GM18867 (cell line): ENCODE results near the gene TOP1.
A peak's percentile ranks its signal among the peaks of the same experiment; 100 is the strongest.

Experiments used
- ATAC-seq: cut with Tn5 transposase; IDR thresholded peaks from one replicate; pipeline ENCODE4 v1.9.1; 2021; ENCODE audit warnings: mild to moderate bottlenecking, moderate library complexity; ENCODE audit not compliant: unreplicated experiment

The TOP1 gene

DNA sequence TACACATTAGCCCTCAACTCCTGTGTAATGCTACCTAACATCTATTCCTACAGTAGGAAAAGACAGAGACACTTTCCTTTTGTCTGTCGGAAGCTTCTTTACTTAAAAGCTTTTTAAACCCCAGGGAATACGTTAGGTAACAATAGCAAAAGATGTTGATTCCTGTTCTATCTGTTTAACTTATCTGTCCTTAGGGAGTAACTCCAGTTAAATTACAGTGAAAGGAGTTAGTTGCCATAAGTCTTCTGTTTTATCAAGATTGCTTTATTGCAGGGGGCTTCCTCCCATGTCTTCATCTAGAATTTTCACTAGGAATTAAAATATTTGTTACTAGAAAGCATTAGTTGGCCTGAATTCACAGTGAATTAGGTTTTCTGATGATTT is 26.2 kb downstream of the TOP1 start:
- ATAC-seq, result no peak

DNA sequence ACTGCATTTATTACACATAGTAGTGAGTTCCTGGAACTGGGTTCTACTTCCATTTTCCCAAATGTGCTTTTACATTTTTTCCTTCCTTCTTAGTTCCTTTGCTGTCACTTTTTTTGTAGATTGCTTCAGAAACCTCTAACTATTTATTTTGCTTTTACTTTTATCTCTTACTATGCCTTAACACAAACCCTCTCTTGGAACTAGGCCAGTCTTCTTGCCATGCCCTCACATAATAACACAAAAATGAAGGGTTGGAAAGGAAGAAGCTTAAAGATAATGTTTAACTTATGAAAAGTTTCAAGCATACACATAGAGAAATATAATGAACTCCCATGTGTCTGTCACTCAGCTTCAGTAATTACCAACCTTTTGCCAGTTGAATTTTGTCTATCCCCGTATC is 27.1 kb downstream of the TOP1 start:
- no peak for ATAC-seq

DNA sequence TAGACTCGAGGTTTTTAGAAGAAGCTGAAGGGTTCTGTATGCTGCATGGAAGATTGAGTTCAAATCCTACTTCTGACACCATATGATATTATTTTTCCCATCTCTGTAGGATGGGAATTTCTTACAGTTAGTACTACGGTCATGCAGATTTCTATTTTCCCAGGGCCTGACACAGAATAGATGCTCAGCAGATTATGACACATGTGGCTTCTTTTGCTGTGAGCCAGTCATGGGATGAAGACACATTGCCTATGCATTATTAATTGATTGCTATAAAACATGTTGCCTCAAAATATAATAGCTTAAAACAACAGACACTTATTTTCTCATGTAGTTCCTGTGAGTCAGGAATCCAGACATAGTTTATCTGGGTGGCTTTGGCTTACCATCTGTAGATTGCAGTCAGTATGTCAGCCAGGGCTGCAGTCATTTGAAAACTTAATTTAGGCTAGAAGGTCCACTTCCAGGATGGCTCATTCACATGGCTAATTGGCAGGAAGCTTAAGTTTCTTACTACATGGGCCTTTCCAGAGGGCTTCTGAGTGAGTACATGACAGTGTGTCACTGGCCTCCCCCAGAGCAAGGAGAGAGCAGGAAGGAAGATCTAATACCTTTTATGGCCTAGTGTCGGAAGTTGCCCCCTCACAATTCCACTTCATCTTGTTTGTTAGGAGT is 29.5 kb downstream of the TOP1 start:
- ATAC-seq, result no peak

DNA sequence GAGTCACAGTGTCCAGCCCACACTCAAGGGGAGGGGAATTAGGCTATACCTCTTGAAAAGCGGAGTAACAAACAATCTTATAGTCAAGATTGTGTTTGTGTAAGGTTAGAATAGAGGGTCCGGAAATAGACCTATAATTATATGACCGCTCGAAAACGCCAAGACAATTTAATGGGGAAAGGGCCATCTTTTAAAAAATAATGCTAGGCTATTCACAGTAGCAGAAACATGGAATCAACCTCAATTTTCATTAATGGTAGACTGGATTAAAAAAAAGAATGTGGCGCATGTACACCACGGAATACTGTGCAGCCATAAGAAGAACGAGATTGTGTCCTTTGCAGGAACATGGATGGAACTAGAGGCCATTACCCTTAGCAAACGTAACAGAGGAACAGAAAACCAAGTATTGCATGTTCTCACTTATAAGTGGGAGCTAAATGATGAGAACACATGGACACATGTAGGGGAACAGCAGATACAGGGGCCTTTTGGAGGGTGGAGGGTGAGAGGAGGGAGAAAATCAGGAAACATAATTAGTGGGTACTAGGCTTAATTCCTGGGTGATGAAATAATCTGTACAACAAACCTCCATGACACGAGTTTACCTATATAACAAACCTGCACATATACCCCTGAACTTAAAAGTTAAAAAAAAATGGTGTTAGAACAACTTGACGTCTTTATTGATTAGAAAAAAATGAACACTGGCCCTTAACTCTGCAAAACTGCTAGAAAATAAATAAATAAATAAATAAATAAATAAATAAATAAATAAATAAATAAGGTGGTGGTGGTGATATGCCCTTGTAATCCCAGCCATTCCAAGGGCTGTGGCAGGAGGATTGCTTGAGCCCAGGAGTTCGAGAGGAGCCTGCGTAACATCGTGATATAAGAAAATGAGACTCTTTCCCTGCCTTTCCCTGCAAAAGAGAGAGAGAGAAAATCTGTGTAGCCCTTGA is 30.3 kb downstream of the TOP1 start:
- no peak for ATAC-seq

DNA sequence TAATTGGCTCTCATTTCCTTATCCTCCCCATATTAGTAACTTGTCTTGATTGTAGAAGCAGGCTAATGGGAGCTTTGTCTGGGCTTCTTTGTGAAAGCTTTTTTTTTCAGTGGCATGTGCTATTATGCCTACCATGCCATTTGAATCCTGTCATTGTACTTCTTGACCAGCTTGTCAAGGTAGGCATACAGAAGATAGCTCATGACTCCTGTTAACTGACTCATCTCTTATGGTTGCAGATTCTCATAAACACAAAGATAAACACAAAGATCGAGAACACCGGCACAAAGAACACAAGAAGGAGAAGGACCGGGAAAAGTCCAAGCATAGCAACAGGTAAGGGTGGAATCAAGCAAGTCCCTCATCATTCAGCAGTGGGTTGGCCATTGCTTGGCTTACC is 32.5 kb downstream of the TOP1 start:
- ATAC-seq, result no peak

DNA sequence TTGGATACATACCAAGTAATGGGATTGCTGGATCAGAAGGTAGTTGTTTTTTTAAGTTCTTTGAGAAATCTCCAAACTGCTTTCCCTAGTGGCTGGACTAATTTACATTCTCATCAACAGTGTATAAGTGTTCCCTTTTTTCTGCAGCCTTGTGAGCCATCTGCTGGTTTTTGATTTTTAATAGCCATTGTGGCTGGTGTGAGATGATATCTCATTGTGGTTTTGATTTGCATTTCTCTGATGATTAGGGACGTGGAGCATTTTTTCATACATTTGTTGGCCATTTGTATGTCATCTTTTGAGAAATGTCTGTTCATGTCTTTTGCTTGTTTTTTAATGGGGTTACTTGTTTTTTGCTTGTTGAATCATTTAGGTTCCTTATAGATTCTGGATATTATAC is 34.8 kb downstream of the TOP1 start:
- no peak for ATAC-seq

DNA sequence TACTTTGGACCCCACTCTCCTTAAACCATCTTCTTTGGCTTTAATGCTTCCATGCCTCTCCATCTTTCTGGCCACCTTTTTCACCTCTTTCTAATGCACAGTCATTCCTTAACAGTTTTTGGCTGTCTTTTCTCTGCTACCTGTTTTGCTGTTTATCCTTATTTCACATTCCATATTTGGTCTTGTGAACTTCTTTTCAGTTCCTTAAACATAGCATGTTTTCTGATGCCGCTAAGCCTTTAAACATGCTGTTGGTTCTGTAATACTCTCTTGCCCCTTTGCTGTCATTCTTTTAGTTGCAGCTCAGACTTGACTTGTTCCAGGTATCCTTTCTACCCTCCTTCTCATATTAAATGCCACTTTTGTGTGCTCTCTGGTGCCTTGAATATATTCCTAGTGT is 35.8 kb downstream of the TOP1 start:
- peak; percentile 58 for ATAC-seq

DNA sequence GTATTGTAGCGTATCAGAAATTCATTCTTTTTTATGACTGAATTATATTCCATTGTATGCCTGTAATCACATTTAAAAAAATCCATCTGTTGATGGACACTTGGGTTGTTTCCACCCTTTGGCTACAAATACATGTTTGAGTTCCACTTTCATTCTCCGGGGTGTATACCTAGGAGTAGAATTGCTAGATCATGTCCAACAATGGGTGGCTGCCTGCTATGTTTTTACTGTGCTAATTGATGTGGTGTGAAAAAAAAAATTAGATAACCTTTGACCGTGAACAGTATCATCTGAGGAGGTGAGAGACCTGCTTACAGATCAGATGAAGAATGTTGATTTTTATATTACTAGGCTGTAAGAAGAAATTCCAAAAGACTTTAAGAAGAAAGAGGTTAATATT is 37.1 kb downstream of the TOP1 start:
- ATAC-seq, result no peak

DNA sequence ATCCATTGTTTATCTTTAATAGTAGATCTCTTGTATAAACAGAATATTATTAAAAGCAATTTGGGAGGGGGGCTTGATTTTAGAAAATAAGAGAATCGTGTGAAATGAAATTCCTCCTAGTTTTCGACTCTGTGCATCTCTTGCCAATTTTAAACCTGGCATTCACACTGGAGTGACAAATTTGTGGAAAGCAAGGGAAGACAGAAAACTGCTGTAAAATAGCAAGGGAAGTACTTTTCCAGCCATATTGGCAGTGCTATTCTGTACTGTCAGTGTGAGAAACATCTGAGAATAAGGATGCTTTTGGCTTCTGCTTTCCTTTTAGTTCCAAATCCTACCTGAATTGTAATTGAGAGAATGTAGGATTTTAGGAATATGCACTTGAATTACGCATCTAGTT is 40.2 kb downstream of the TOP1 start:
- ATAC-seq, result no peak

DNA sequence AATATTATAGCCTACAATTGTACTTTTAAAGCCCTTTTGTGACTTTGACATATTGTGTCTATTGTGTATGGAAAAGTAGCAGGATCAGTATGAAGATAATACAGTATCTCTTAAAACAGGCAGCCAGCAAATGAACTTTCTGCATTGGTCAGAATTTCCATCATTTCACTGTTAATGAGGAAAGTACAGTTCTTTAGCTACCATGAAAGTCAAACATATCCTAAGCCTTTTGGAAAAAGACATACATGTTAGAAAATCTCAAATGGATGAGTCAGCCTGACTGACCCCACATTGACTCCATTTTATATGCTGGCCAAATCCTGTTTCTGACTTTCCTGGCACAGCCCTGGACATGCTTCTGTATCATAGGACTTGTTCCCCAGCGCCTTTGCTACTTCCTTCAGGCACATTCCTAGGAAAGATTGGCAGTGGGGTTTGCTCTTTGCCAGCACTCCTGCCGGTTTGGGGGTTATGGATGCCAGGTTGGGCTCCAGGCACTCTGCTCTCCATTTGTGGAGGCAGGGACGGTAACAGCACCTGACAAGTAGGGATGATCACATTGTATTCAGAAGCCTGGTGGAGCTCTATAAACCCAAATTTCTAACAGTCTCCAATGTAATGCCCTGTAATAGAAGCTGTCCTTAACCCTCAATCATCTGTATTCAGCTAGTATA is 43.7 kb downstream of the TOP1 start:
- ATAC-seq, result no peak

DNA sequence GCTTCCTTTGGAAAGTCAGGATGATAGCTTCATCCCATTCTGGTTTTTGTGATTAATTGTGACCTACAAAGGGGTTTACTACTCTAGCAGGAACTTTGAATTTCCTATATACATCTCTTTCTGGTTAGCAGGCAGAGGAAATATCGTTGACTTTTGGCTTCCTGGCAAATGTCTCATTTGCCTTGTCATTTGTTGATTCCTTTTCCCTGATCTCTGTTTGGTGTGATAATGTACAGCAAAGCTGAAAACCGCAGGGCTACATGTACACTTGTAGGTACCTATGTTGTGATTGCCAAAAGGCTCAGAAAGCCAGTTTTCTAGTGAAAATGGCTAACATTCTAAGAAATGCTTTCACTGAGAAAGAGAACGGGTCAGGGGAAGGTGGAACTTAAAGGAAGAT is 44.3 kb downstream of the TOP1 start:
- no peak for ATAC-seq

DNA sequence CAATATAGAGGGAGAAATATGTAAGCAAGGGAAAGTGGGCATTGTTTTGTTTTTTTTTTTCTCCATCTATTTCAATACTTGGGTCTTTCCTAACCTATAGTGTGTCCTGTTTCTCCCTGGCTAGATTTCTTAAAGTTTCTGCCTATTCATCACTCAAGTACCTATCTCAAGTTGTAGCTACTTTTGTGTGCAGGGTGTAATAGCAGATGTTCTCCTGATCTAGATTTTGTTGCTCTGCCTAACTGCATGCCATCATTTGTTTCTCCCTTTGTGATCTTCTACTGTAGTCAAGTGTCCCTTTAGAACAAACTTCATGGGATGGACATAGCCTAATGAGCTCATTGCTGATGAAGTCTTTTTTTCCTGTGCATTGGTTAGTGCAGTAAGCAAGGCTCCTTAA is 45.8 kb downstream of the TOP1 start:
- no peak for ATAC-seq

DNA sequence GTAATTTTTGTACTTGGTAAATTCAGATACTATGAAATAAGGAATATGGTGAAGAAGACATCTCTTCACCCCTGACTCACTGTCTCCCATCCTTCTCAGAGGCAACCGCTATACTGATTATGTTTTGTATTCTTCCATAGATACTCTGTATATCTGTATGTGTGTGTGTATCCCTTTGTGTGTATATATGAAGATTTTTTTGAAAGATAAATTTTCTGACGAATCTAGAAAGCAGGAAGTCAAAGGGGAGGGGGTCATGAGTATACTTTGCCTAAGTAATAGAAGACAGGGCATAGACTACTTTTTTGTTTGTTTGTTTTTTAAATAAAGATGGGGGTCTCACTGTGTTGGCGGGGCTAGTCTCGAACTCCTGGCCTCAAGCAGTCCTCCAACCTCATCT is 48.2 kb downstream of the TOP1 start:
- no peak for ATAC-seq

DNA sequence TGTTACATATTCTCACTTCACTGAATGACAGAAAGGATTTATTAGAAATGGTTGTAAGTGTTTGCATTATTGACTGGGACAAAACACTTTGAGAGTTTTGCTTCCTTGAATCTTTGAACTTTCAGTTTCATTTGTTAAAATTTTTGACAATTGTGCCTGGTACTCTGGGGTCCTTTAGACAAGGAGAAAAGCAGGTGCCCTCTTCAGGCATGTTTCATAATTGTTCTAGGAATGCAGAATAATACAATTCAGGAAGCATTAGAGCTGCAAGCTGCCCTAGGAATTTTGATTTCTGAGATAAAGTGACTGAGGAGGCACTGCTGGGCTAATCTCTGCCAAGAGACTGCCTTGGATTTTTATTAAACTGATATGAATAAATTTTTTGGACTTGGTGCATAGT is 49.7 kb downstream of the TOP1 start:
- no peak for ATAC-seq

DNA sequence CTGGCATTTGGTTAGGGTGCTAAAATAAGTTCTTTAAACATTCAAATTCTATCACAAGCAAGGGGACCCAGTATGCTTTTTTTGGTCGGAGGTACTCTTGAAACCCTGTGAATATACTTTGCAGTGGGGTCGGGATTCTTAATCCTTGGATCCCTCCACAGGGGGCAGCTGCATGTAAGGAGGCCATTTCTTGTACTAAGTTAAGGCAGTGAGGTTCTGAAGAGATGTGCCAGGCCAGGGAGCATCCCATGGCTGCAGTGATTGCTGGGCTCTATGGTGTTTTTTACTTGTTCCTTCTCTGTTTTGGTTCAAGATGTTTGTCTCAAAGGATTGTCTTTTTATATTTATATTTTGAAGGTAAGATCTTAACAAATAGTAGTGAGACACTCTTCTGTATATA is 50.4 kb downstream of the TOP1 start:
- ATAC-seq, result no peak

DNA sequence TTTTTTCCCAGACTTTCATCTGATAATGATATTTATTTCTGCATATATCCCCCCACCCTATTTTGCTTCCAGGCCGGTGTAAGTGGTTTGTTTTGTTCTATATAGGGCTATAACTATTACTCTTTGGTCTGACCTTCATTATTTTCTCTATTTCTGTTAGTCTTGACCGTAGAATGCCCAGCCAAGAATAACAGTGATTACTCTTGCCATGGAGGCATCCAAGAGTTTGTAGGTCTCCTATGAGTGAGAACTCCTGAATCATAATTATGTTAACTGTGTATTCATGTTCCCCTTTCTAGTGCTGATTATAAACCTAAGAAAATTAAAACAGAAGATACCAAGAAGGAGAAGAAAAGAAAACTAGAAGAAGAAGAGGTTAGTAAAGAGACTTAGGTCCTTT is 52.2 kb downstream of the TOP1 start:
- no peak for ATAC-seq

DNA sequence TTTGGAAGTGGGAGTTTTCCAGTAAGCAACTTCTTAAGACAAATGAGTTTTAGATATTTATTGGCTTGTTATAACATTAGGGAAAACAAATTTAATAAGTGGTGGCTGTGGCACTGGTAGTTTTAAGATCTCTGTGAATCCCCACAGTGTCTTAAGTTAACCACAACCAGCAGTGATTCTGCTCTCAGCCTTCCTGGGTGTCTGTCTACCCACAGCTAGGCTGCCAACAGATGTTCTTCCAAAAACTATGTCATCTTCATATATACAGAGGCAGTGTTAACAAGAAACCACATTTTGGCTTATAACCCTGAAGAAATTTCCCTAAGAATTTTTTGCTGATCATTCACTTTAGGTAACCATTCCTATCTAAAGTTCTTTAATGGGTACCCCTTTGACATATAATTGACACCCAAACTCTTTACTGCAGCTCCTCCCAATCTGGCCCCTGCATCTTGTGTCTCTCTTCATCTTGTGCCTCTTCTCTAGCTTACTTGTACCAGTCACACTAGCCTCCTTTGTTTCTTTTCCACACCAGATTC is 52.7 kb downstream of the TOP1 start:
- no peak for ATAC-seq

DNA sequence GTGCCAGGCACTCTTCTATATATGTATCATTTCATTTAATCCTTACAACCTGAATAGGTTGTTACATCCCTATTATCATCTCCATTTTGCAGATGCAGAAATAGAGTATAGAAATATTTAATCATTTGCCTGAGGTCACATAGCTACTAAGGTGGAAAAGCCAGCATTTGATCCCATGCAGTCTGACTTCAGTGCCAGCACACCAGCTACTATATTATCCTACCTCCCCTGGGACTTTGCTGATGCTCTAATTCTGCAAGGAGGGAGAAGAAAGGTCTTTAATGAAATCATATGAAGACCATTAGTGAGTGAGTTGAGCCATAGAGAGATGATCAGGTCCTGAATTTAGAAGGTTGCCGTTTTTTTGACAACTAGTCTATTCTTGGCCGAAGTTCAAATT is 53.7 kb downstream of the TOP1 start:
- no peak for ATAC-seq

DNA sequence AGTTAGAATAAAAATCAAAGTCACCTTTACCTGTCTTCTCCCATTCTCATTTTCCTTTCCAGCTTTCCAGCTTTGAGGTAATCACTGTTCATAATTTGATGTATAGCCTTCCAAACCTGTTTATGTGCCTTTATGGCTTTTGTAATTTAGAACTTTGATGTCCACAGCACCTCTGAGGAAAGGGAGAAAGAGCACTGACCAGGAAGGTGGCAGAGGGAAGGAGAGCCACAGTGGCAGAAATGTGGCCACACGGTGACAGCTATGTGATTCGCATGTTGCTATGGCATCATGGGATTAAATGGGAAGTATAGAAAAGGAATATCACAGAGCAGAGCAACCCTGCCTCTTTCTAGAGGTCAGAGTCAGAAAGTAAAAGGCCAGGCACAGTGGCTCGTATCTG is 57.0 kb downstream of the TOP1 start:
- no peak for ATAC-seq

DNA sequence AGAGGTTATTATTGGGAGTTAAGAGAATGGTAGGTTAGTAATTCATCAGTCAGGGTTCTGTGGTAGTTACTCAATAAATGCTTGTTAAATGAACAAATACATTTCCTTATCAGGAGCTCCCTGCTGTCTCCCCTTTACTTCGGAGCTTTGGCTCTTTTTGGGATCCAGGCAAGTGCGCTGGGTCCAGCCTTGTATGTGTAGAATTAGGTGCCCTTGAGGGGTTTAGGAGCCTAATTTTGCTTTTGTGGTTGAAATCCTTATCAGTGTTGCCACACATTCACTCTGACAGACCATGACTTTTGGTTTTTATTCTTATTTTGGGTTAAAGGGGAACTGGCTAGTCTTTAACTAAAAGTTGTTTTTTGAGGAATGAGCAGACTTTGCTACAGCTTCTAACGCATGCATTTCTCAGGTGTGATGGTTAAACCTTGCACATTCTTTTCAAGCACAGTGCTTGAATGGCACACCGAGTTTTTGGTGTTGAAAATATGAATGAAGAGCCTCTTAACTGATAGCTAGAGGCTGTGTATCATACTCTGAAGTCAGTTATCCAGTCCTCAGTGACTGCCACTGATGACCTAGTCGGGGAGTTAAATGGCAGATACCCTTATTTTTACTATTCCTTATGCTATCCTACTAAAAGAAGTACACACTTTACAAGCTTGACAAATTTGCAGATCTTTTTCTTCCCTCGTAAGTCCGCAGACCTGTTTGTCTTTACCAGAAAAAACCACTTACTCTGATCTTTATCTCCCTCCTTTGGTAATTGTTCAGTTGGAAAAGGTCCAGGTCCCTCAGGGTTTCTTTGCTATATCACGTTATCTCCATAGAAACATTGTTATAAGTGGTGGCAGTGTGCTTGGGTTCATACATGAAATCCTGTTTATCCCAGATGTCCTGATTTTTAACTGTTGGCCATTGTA is 58.0 kb downstream of the TOP1 start:
- no peak for ATAC-seq

DNA sequence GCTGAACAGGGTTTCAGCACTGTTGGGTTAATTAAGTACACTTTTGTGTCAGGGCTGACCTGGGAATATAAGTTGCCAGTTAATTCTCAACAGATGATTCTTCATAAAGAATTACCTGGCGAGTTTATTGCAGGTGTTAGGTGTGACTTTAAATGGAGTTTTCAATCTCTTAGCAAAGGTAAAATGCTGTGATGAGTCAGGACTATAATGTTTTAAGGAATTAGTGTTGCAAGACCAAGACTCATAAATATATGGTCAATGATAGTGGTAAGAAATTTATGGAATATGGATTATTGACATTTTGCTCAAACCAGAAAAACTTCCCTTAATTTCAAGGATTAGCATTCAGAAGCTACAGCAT is 58.7 kb downstream of the TOP1 start:
- ATAC-seq, result no peak
